ENCODE measurements around the gene CACNA2D1. TPM values are rescaled to one million over a fixed set of nuclear protein-coding genes. Genes with fewer than 3 reads are reported as not detected.

The CACNA2D1 gene
- total RNA-seq, 1 experiment from 2014 or later, result 36.2 TPM

- no peak for DNase-seq
- TF ChIP-seq CTCF (conservative IDR thresholded peaks at IDR 0.05), result no peak
- H3K4me2 ChIP-seq (ENCODE audit: insufficient read depth, insufficient read length, low read length), result no peak overlapping the region
Measured at GRCh38 chr7:82051601-82052000, 392.0 kb downstream of the CACNA2D1 start.

More at GRCh38 chr7:82051601-82052000, 392.0 kb downstream of the CACNA2D1 start:
- Histone ChIP-seq H2BK12ac (ENCODE audit: insufficient read length, low read depth, low read length) (no peak overlapping the region), H3K56ac (ENCODE audit: insufficient read length, low read depth, low read length) (no peak overlapping the region), H3K27me3 (ENCODE audit: insufficient read depth, low read length) (no peaks in the 10 kb centered on the region), H3K23ac (ENCODE audit: insufficient read length, low read depth, low read length) (no peak overlapping the region), H3K9ac (ENCODE audit: extremely low read depth, insufficient read length, low read length) (no peak overlapping the region), H3K27ac (ENCODE audit: insufficient read length, low read depth, low read length) (no peak overlapping the region), H2BK5ac (ENCODE audit: insufficient read length, low read length) (no peak overlapping the region), H3K14ac (ENCODE audit: insufficient read depth, low read length) (no peak overlapping the region), H2AFZ (ENCODE audit: low read length) (no peak overlapping the region), H3T11ph (ENCODE audit: low read length) (no peak overlapping the region), H3K23me2 (ENCODE audit: insufficient read length, low read depth, low read length, poor library complexity, severe bottlenecking) (no peaks in the 10 kb centered on the region), H4K8ac (replicated peaks; ENCODE audit: insufficient read length, low read depth, low read length) (no peak overlapping the region), H2BK20ac (ENCODE audit: low read depth, low read length, poor library complexity, severe bottlenecking) (no peak overlapping the region), H2BK15ac (ENCODE audit: low read depth, low read length) (no peak overlapping the region), H2AK5ac (ENCODE audit: insufficient read length, low read length) (no peak overlapping the region), H3K18ac (ENCODE audit: insufficient read length, low read depth, low read length) (no peak overlapping the region), H3K79me1 (ENCODE audit: insufficient read depth, low read depth, low read length, poor library complexity, severe bottlenecking) (no peaks in the 10 kb centered on the region), H4K5ac (ENCODE audit: insufficient read length, low read depth, low read length) (no peak overlapping the region), H3K4ac (ENCODE audit: low read depth, low read length) (no peak overlapping the region), H4K91ac (ENCODE audit: insufficient read length, low read depth, low read length) (no peak overlapping the region), H2BK120ac (ENCODE audit: low read depth, low read length, poor library complexity, severe bottlenecking) (no peak overlapping the region), H3K79me2 (ENCODE audit: insufficient read depth, low read length) (no peaks in the 10 kb centered on the region), H3K4me1 (ENCODE audit: insufficient read depth, low read length) (no peaks in the 10 kb centered on the region), H3K9me3 (ENCODE audit: control insufficient read depth, low read depth, low read length) (no peaks in the 10 kb centered on the region), H4K20me1 (ENCODE audit: control insufficient read depth, insufficient read depth, insufficient read length) (no peaks in the 10 kb centered on the region)
- WGBS (ENCODE audit: extremely low coverage, insufficient read length, low lambda C conversion rate), result no CpG with 5 or more reads among the region's 2 CpGs
- no peak overlapping the region for H3K4me3 Mint-ChIP-seq
- no peaks in the 10 kb centered on the region for H3K9me3 Mint-ChIP-seq
- H3K36me3 Mint-ChIP-seq (ENCODE audit: insufficient read depth in 1 of 3, low read depth in 3 of 3), result peaks cover 0 to 6% (median 4%) of the 10 kb centered on the region in 3 experiments; a peak in 4 of 7 replicates
- H3K27me3 Mint-ChIP-seq (ENCODE audit: low read depth), result no peaks in the 10 kb centered on the region
- H3K27ac Mint-ChIP-seq, result no peak overlapping the region
- peaks cover 0 to 13% of the 10 kb centered on the region in 2 experiments; a peak in 2 of 4 replicates for H3K4me1 Mint-ChIP-seq
